H1 (cell line): Measurements from ENCODE around the gene SLC12A8. TPM values are rescaled to one million over a fixed set of nuclear protein-coding genes. Genes with fewer than 3 reads are reported as not detected.

Experiments used
- CTCF ChIA-PET: fragments of 300-600 bp; sonication (Branson Sonifier 250); formaldehyde crosslinking; loops from one replicate; lab custom pipeline; 2021; ENCODE audit not compliant: partially characterized antibody; lab: Charles Lee
- POLR2A ChIA-PET: fragments of 300-600 bp; sonication (Branson Sonifier 250); formaldehyde crosslinking; loops from one replicate; lab custom pipeline; 2021; ENCODE audit warnings: inconsistent platforms; ENCODE audit not compliant: partially characterized antibody; lab: Charles Lee
- DNase-seq, 2 experiments: peaks; one replicate each; pipeline versions ENCODE4 v3.0.0 to v3.0.0-alpha.2; 2010 to 2022; ENCODE audit warnings: low spot score in 2 of 2, low read depth in 1 of 2, mixed read lengths in 1 of 2
- FAIRE-seq: peaks from 2 replicates; lab custom pipeline; 2011; peaks lifted over from hg19 to GRCh38; lab: Jason Lieb, UNC
- H2AFZ ChIP-seq: 2 replicates; pipeline ENCODE4 v1.8.1; 2012; ENCODE audit warnings: low read length, inconsistent platforms
- H2AK5ac ChIP-seq: 2 replicates; pipeline ENCODE4 v1.6.1; 2013; ENCODE audit warnings: low read depth, low read length
- H2BK120ac ChIP-seq: replicated peaks from 2 replicates; pipeline ENCODE3; 2013; ENCODE audit warnings: low read depth, low read length, inconsistent platforms
- H2BK12ac ChIP-seq: 2 replicates; pipeline ENCODE4 v1.6.1; 2013; ENCODE audit warnings: low read depth, low read length
- H2BK15ac ChIP-seq: 2 replicates; pipeline ENCODE4 v1.6.1; 2013; ENCODE audit warnings: low read length
- H2BK20ac ChIP-seq: 2 replicates; pipeline ENCODE4 v1.6.1; 2013; ENCODE audit warnings: low read length
- H2BK5ac ChIP-seq: 2 replicates; pipeline ENCODE4 v1.6.1; 2013; ENCODE audit warnings: low read depth, low read length
- H3K14ac ChIP-seq: 2 replicates; pipeline ENCODE4 v1.6.1; 2013; ENCODE audit warnings: inconsistent platforms; ENCODE audit not compliant: insufficient read length
- H3K18ac ChIP-seq: 2 replicates; pipeline ENCODE4 v1.6.1; 2013; ENCODE audit warnings: low read length; ENCODE audit errors: extremely low read depth
- H3K23ac ChIP-seq: 2 replicates; pipeline ENCODE4 v1.6.1; 2013; ENCODE audit warnings: inconsistent platforms; ENCODE audit not compliant: insufficient read length
- H3K23me2 ChIP-seq: 2 replicates; pipeline ENCODE4 v1.6.1; 2013; ENCODE audit warnings: low read depth, low read length
- H3K27ac ChIP-seq: 2 replicates; pipeline ENCODE4 v1.6.1; 2011; ENCODE audit warnings: low read depth, low read length, inconsistent platforms
- H3K27me3 ChIP-seq, 4 experiments: replicated peaks in 1 of 4; 1 replicate in 1 of 4; 2 replicates in 3 of 4; pipeline versions ENCODE4 v1.6.1 to v1.8.1; 2011 to 2013; ENCODE audit warnings: low read length in 3 of 4, mild to moderate bottlenecking in 3 of 4, inconsistent platforms in 2 of 4, mixed read lengths in 2 of 4, moderate library complexity in 1 of 4; ENCODE audit not compliant: control insufficient read depth in 3 of 4, insufficient read depth in 3 of 4; ENCODE audit errors: extremely low read depth in 1 of 4
- H3K36me3 ChIP-seq, 4 experiments: 2 replicates each; pipeline versions ENCODE4 v1.6.1 to v1.8.1; 2011 to 2013; ENCODE audit warnings: mild to moderate bottlenecking in 4 of 4, low read length in 3 of 4, moderate library complexity in 2 of 4, control low read depth in 1 of 4, inconsistent platforms in 1 of 4; ENCODE audit not compliant: insufficient read depth in 4 of 4, control insufficient read depth in 2 of 4
- H3K4ac ChIP-seq: replicated peaks from 2 replicates; pipeline ENCODE3; 2013; ENCODE audit warnings: low read length, low read depth, mixed read lengths, inconsistent platforms; ENCODE audit not compliant: insufficient read length
- H3K4me1 ChIP-seq, 4 experiments: replicated peaks in 1 of 4; 1 replicate in 1 of 4; 2 replicates in 3 of 4; pipeline versions ENCODE4 v1.6.1 to v1.8.1; 2011 to 2013; ENCODE audit warnings: low read length in 3 of 4, inconsistent platforms in 2 of 4, mixed read lengths in 1 of 4; ENCODE audit not compliant: insufficient read depth in 4 of 4, control insufficient read depth in 3 of 4
- H3K4me2 ChIP-seq, 2 experiments: 2 replicates each; pipeline versions ENCODE4 v1.6.1 to v1.8.1; 2011 to 2013; ENCODE audit warnings: low read depth in 2 of 2, low read length in 2 of 2, control low read depth in 1 of 2, inconsistent platforms in 1 of 2, mild to moderate bottlenecking in 1 of 2; ENCODE audit not compliant: insufficient read depth in 1 of 2
- H3K4me3 ChIP-seq, 4 experiments: fragments of 200-600, 300-600 bp in 1 of 4; sonication (generic), shearing (Covaris generic), sonication (Bioruptor Twin) in 1 of 4; 2 replicates each; pipeline versions ENCODE4 v1.5.1 to v1.8.1; 2011 to 2016; ENCODE audit warnings: low read length in 4 of 4, low read depth in 3 of 4, control low read depth in 2 of 4, inconsistent platforms in 2 of 4, mild to moderate bottlenecking in 2 of 4, mixed read lengths in 1 of 4, moderate library complexity in 1 of 4; ENCODE audit not compliant: insufficient read depth in 2 of 4; ENCODE audit errors: extremely low read depth in 1 of 4
- H3K56ac ChIP-seq: replicated peaks from 2 replicates; pipeline ENCODE3; 2013; ENCODE audit warnings: low read depth, mild to moderate bottlenecking, mixed read lengths, low read length, inconsistent platforms; ENCODE audit not compliant: insufficient read length
- H3K79me1 ChIP-seq: 2 replicates; pipeline ENCODE4 v1.6.1; 2013; ENCODE audit warnings: low read depth, low read length, control low read depth
- H3K79me2 ChIP-seq, 2 experiments: 2 replicates each; pipeline versions ENCODE4 v1.6.1 to v1.8.1; 2012 to 2013; ENCODE audit warnings: low read length in 2 of 2, mild to moderate bottlenecking in 2 of 2, inconsistent platforms in 1 of 2; ENCODE audit not compliant: insufficient read depth in 2 of 2, control insufficient read depth in 1 of 2
- H3K9ac ChIP-seq, 4 experiments: replicated peaks in 1 of 4; 1 replicate in 1 of 4; 2 replicates in 3 of 4; pipeline versions ENCODE4 v1.6.1 to v1.8.1; 2011 to 2013; ENCODE audit warnings: low read depth in 3 of 4, low read length in 3 of 4, control low read depth in 2 of 4, mild to moderate bottlenecking in 2 of 4, moderate library complexity in 2 of 4, inconsistent platforms in 1 of 4; ENCODE audit errors: extremely low read depth in 1 of 4
- H3K9me3 ChIP-seq, 2 experiments: 2 replicates each; pipeline versions ENCODE4 v1.6.1 to v1.8.1; 2012 to 2013; ENCODE audit warnings: mild to moderate bottlenecking in 2 of 2, moderate library complexity in 2 of 2, control low read depth in 1 of 2, inconsistent platforms in 1 of 2, low read depth in 1 of 2, low read length in 1 of 2, mixed read lengths in 1 of 2; ENCODE audit not compliant: insufficient read depth in 2 of 2
- H4K20me1 ChIP-seq, 2 experiments: replicated peaks in 1 of 2; 2 replicates each; pipeline versions ENCODE3 to v1.8.1; 2011 to 2013; ENCODE audit warnings: inconsistent platforms in 2 of 2, low read length in 2 of 2, mild to moderate bottlenecking in 1 of 2; ENCODE audit not compliant: insufficient read depth in 2 of 2, control insufficient read depth in 1 of 2
- H4K5ac ChIP-seq: 2 replicates; pipeline ENCODE4 v1.6.1; 2013; ENCODE audit warnings: low read length, low read depth, mixed read lengths, inconsistent platforms; ENCODE audit not compliant: insufficient read length
- H4K8ac ChIP-seq: 2 replicates; pipeline ENCODE4 v1.8.0; 2013; ENCODE audit warnings: mild to moderate bottlenecking, moderate library complexity, low read length, inconsistent platforms; ENCODE audit not compliant: insufficient read depth; ENCODE audit errors: extremely low read depth
- H4K91ac ChIP-seq: replicated peaks from 2 replicates; pipeline ENCODE3; 2013; ENCODE audit warnings: low read length, mixed read lengths, inconsistent platforms; ENCODE audit not compliant: insufficient read length
- ASH2L ChIP-seq: fragments of 200-600, 300-600 bp; sonication (generic); IDR thresholded peaks from one replicate; pipeline ENCODE4 v1.7.1; 2017; ENCODE audit warnings: low read length
- SAP30 ChIP-seq: fragments of 300-600 bp; sonication (generic); IDR thresholded peaks from 2 replicates; pipeline ENCODE4 v1.7.1; 2012; ENCODE audit warnings: low read length, moderate library complexity, mild to moderate bottlenecking, inconsistent platforms; ENCODE audit not compliant: insufficient read depth, insufficient replicate concordance
- TEAD4 ChIP-seq: IDR thresholded peaks from 2 replicates; pipeline ENCODE4 v1.6.1; 2012; ENCODE audit warnings: low read depth, low read length, inconsistent platforms, mixed read lengths
- USF2 ChIP-seq: IDR thresholded peaks from 2 replicates; pipeline ENCODE4 v1.6.1; 2011; ENCODE audit warnings: low read length, improper control_type of control experiment
- WGBS, 2 experiments: shearing (Covaris generic) in 1 of 2; methylation state at CpG; one replicate each; pipeline versions ENCODE4 v1.1.6 to v1.1.7; 2013 to 2015; ENCODE audit warnings: low lambda C conversion rate in 2 of 2, mixed read lengths in 2 of 2, inconsistent platforms in 1 of 2, low coverage in 1 of 2, missing lambda C conversion rate in 1 of 2; ENCODE audit not compliant: insufficient replicate concordance in 2 of 2, insufficient coverage in 1 of 2, insufficient read length in 1 of 2; ENCODE audit errors: extremely low coverage in 1 of 2, missing lambda C conversion rate in 1 of 2; 5-methylcytosine and 5-hydroxymethylcytosine counted together
- polyA plus RNA-seq, 7 experiments: library from polyadenylated mRNA; depleted of rRNA in 3 of 7; stranded (reverse) in 5 of 7; unstranded in 2 of 7; fragments of >200 nt in 5 of 7; fragments of 200-250 nt in 2 of 7; gene quantifications; 1 replicate in 5 of 7; 2 replicates in 1 of 7; 4 replicates in 1 of 7; pipeline versions ENCODE4 v1.2.1 to v1.2.3, GENCODE V29; 2011 to 2013; ENCODE audit warnings: missing spikeins in 2 of 7, mixed read lengths in 2 of 7
- total RNA-seq: library from RNA; stranded (reverse); fragmentation: NEBNext Ultra II Directional; extraction: Animal tissue kit (Norgen Biotek cat#: 25700); gene quantifications from 2 replicates; pipeline ENCODE4 v1.2.1, GENCODE V29; 2021

The SLC12A8 gene
- total and polyA plus RNA-seq, 2 of the 8 experiments (the other 6 are each of a cell fraction or from before 2014, with no cell fraction given) = 13.7 to 14.4 TPM

GRCh38 chr3:125213946-125214542 is 1.5 kb upstream of the SLC12A8 start:
- H2BK5ac ChIP-seq = no peak overlapping the region
- H2BK12ac ChIP-seq = no peak overlapping the region; the same call in 1 of the 2 replicates
- no peak overlapping the region for H4K8ac ChIP-seq
- H2AK5ac ChIP-seq = no peak overlapping the region
- H3K18ac ChIP-seq = no peak overlapping the region
- H3K4ac ChIP-seq = no peak overlapping the region
- H3K9ac ChIP-seq = no peak overlapping the region
- H3K23ac ChIP-seq = no peak overlapping the region
- H3K14ac ChIP-seq = no peak overlapping the region
- ChIA-PET CTCF (interaction anchor here (0.7 to 0.9 kb wide), 3 partner anchors 79 to 458 kb away, joined by 3 read pairs; no protein-coding TSS in a partner anchor), POLR2A (interaction anchor here (0.9 kb wide), 1 partner anchor 310 kb away, joined by 3 read pairs; no protein-coding TSS in a partner anchor)
- H2BK20ac ChIP-seq = no peak overlapping the region
- H3K36me3 ChIP-seq = peaks cover 0 to 2% (median 0%) of the 10 kb centered on the region in 4 experiments; a peak in 1 of 8 replicates
- 78% methylated on average over 7 of the region's 7 CpGs; no CpG with 5 or more reads in 1 of the 2 experiments for WGBS, 2 experiments
- no peaks in the 10 kb centered on the region for H4K20me1 ChIP-seq
- H3K4me3 ChIP-seq = no peak overlapping the region
- no peak overlapping the region for H3K27ac ChIP-seq
- peak overlapping the region in 1 of 2 experiments; percentile 71; a peak in 1 of 4 replicates for H3K4me2 ChIP-seq
- no peaks in the 10 kb centered on the region for H3K79me2 ChIP-seq
- H3K56ac ChIP-seq = no peak overlapping the region
- H2AFZ ChIP-seq = no peak overlapping the region
- no peak for DNase-seq
- no peak overlapping the region for H2BK120ac ChIP-seq
- H3K23me2 ChIP-seq = peaks cover 11% of the 10 kb centered on the region; the same call in 1 of the 2 replicates
- no peak for FAIRE-seq
- no peak overlapping the region for H4K5ac ChIP-seq
- peaks cover 0 to 5% (median 3%) of the 10 kb centered on the region in 4 experiments; a peak in 3 of 7 replicates for H3K27me3 ChIP-seq
- H4K91ac ChIP-seq = no peak overlapping the region
- H3K9me3 ChIP-seq = no peaks in the 10 kb centered on the region
- TF ChIP-seq TEAD4 (peak; percentile 76), USF2 (peak; percentile 23; the same call in 1 of the 2 replicates), SAP30 (no peak), ASH2L (no peak)
- H3K79me1 ChIP-seq = no peaks in the 10 kb centered on the region
- no peak overlapping the region for H2BK15ac ChIP-seq
- H3K4me1 ChIP-seq = peaks cover 8 to 21% (median 14%) of the 10 kb centered on the region in 4 experiments
